Measurements from ENCODE around the gene C14orf180. TPM values are rescaled to one million over a fixed set of nuclear protein-coding genes. Genes with fewer than 3 reads are reported as not detected.

The C14orf180 gene
- total RNA-seq, 1 donor from 2014 or later: not detected

- DNase-seq (ENCODE audit: low read depth) (no peak), FAIRE-seq (no peak)
- no peaks in the 10 kb centered on the region for H3K9me3 Mint-ChIP-seq (ENCODE audit: unreplicated experiment)
- Histone ChIP-seq H3K9ac (ENCODE audit: low read length) (no peak within 1 kb of the TSS), H4K20me1 (ENCODE audit: insufficient read depth, low read length) (no peaks in the 10 kb centered on the region), H3K4me3 (ENCODE audit: insufficient read depth, low read depth, low read length) (no peak within 1 kb of the TSS), H3K27me3 (ENCODE audit: insufficient read depth, low read length) (peaks cover 17% of the 10 kb centered on the region), H3K4me1 (ENCODE audit: insufficient read depth, low read length) (no peaks in the 10 kb centered on the region), H3K36me3 (ENCODE audit: insufficient read depth, low read length) (no peaks in the 10 kb centered on the region), H3K27ac (ENCODE audit: low read depth, low read length) (no peak within 1 kb of the TSS), H3K9me3 (ENCODE audit: insufficient read depth, low read depth, low read length) (no peaks in the 10 kb centered on the region), H2AFZ (ENCODE audit: low read depth, low read length) (no peak within 1 kb of the TSS), H3K79me2 (ENCODE audit: insufficient read depth, low read length) (no peaks in the 10 kb centered on the region), H3K4me2 (ENCODE audit: low read length) (peak within 1 kb of the TSS; percentile 75)
- H3K4me1 Mint-ChIP-seq (ENCODE audit: low read depth, unreplicated experiment): no peaks in the 10 kb centered on the region
- peaks cover 2% of the 10 kb centered on the region for H3K36me3 Mint-ChIP-seq (ENCODE audit: low read depth, unreplicated experiment)
- H3K27ac Mint-ChIP-seq (ENCODE audit: unreplicated experiment): no peak within 1 kb of the TSS
- H3K4me3 Mint-ChIP-seq (ENCODE audit: unreplicated experiment): peak within 1 kb of the TSS; percentile 75
- TF ChIP-seq CTCF (IDR thresholded peaks at IDR 0.05; ENCODE audit: insufficient read depth, low read depth, low read length) (no peak), EZH2 (IDR thresholded peaks at IDR 0.05; ENCODE audit: insufficient read depth, low read length) (peak; percentile 29)
- peaks cover 69% of the 10 kb centered on the region for H3K27me3 Mint-ChIP-seq (ENCODE audit: low read depth, unreplicated experiment)
Observed at GRCh38 chr14:104604458-104605449, 25.2 kb downstream of the C14orf180 start, which contains the start of gene TMEM179. TSS of gene TMEM179 (minus strand) at chr14:104604772. CDS start at chr14:104604741, 31 bp downstream.

DNA sequence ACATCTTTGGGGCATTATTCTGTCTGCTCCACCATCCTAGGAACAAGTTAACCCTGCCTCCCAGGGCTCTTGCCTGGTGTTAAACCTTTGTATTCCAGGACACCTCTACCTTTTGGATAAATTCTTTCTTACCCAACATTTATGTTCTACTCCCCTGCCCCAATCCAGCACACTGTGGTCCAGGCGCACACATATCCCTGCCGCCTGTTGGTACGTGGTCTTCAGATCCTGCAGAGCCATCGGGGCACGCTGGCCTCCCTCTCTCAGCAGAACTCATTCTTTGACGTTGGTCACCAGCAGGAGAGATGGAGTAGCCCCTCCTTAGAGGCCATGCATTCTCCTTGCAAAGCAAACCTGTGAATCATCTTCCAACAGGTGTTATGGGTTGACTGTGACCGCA lies 30.1 kb downstream of the C14orf180 start:
- Histone ChIP-seq H3K9ac (ENCODE audit: low read length) (no peak overlapping the region), H3K4me1 (ENCODE audit: insufficient read depth, low read length) (no peaks in the 10 kb centered on the region), H3K27ac (ENCODE audit: low read depth, low read length) (no peak overlapping the region), H3K4me3 (ENCODE audit: insufficient read depth, low read depth, low read length) (no peak overlapping the region), H3K9me3 (ENCODE audit: insufficient read depth, low read depth, low read length) (no peaks in the 10 kb centered on the region), H3K27me3 (ENCODE audit: insufficient read depth, low read length) (peaks cover 10% of the 10 kb centered on the region), H3K36me3 (ENCODE audit: insufficient read depth, low read length) (no peaks in the 10 kb centered on the region), H3K4me2 (ENCODE audit: low read length) (no peak overlapping the region), H4K20me1 (ENCODE audit: insufficient read depth, low read length) (no peaks in the 10 kb centered on the region), H2AFZ (ENCODE audit: low read depth, low read length) (no peak overlapping the region), H3K79me2 (ENCODE audit: insufficient read depth, low read length) (no peaks in the 10 kb centered on the region)
- peaks cover 2% of the 10 kb centered on the region for H3K9me3 Mint-ChIP-seq (ENCODE audit: unreplicated experiment)
- TF ChIP-seq CTCF (IDR thresholded peaks at IDR 0.05; ENCODE audit: insufficient read depth, low read depth, low read length) (no peak), EZH2 (IDR thresholded peaks at IDR 0.05; ENCODE audit: insufficient read depth, low read length) (no peak)
- peaks cover 78% of the 10 kb centered on the region for H3K27me3 Mint-ChIP-seq (ENCODE audit: low read depth, unreplicated experiment)
- H3K4me3 Mint-ChIP-seq (ENCODE audit: unreplicated experiment): no peak overlapping the region
- no peak overlapping the region for H3K27ac Mint-ChIP-seq (ENCODE audit: unreplicated experiment)
- no peaks in the 10 kb centered on the region for H3K36me3 Mint-ChIP-seq (ENCODE audit: low read depth, unreplicated experiment)
- H3K4me1 Mint-ChIP-seq (ENCODE audit: low read depth, unreplicated experiment): no peaks in the 10 kb centered on the region
- no peak for DNase-seq (ENCODE audit: low read depth)
- no peak for FAIRE-seq

Data from astrocyte (in vitro differentiated cells and primary cell).